Smooth muscle cell of trachea (primary cell): ENCODE results near the gene ARSB. TPM values are rescaled to one million over a fixed set of nuclear protein-coding genes. Genes with fewer than 3 reads are reported as not detected.

Experiments
- total RNA-seq: library from RNA; depleted of rRNA; stranded (reverse); fragments of >200 nt; gene quantifications from 2 replicates; pipeline ENCODE4 v1.2.1, GENCODE V29; 2014

ARSB gene
- total RNA-seq, result 14.0 and 17.4 TPM in 2 replicates

DNA sequence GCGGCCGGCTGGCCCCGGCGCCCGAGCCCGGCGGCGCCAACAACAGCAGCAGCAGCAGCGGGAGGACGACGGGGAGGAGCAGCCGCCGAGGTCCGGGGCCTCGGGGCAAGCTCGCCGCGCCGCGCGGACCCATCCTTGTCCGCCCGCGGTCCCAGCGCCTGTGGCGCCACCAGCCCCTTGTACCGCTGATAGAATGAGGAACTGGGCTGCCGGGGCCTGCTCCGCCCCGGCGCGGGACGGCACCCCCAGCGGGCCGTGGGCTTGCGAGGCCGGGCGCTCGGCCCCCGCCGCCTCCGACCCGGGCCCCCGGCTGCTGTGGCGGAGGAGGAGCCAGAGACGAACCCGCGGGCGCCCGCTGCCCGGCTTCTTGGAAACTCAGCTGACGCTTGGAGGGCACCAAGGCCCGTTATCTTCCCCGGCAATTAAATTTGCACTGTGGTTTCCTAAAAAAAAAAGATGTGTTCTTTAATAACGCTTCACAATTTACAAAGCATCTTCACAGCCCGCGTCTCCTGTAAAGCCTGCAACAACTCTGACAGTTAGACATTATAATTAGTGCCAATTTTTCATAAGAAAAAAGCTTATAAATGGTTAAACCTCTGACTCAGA is at the start of gene ARSB:
Gene ARSB, minus strand, starts transcription at position 195 of the 609 bp plus-strand sequence. Its CDS starts 62 bp downstream, at position 133.

Other genes starting within 250 kb of the ARSB start
- 2.5 and 5.1 TPM in 2 replicates for gene DMGDH, start 84.4 kb upstream of the ARSB start, total RNA-seq
- 6.4 and 11.1 TPM in 2 replicates for gene BHMT2, start 84.5 kb upstream of the ARSB start, total RNA-seq
- gene BHMT, start 126.5 kb upstream of the ARSB start, total RNA-seq, result 0.15 TPM in 1 of 2 replicates, not detected in the other